SU-DHL-6 (cell line): ENCODE measurements around the gene EXTL2.

ENCODE experiments used
- EZH2phosphoT487 ChIP-seq: fragments of 200-600 bp; sonication (generic), shearing (Covaris generic); conservative IDR thresholded peaks from 2 replicates; pipeline ENCODE4 v1.6.1; 2018; ENCODE audit warnings: mild to moderate bottlenecking, antibody characterized with exemption, low read length, moderate library complexity, mixed read lengths
- TF ChIP-seq, protein P1 (sequence below): fragments of 200-600 bp; sonication (generic); IDR thresholded peaks from one replicate; pipeline ENCODE4 v1.5.1; 2017; ENCODE audit warnings: antibody characterized with exemption, mild to moderate bottlenecking, low read length, moderate library complexity; ENCODE audit not compliant: insufficient read depth, poor library complexity, severe bottlenecking

DNA sequence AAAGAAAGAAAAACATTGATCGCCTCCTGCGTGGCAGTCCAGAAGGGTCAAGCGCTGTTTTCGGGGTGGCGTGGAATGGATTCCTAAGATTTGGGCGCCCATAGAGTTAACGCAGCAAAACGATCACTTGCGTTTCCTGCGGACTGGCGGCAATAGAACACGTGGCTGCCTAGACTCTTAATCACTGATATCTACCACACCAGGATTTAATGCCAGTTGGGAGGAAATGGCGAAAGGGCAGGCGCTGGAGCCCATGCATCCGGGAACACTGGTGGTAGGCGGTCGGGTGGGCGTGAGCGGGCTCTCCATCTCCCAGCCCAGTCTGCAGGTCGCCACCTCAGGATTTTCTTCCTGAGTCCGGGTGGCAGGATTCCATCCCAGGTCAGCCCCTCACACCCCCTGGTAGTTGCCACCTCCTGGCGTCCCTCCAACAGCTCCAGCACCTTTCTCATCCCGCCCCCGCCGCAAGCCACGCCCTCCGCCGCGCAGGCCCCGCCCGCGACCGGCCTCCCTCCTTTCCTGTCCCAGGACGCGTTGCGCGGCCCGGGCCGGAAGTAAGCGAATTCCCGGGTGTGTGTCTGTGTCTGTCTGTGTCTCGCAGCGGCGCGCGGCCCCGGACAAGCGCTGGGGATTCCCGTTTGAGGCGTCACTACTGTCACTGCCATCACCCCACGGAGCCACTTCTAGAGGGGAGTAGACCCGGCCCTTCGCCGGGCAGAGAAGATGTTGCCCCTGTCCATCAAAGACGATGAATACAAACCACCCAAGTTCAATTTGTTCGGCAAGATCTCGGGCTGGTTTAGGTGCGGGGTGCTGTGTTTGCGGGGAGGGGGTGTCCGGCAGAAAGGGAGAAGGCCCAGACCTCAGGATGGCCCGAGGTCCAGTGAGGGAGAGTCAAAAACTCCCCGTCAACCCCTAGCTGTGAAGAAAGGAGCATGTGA, 1.2 kb upstream of the EXTL2 start, which contains the start of gene SLC30A7:
- TF ChIP-seq, protein P1, sequence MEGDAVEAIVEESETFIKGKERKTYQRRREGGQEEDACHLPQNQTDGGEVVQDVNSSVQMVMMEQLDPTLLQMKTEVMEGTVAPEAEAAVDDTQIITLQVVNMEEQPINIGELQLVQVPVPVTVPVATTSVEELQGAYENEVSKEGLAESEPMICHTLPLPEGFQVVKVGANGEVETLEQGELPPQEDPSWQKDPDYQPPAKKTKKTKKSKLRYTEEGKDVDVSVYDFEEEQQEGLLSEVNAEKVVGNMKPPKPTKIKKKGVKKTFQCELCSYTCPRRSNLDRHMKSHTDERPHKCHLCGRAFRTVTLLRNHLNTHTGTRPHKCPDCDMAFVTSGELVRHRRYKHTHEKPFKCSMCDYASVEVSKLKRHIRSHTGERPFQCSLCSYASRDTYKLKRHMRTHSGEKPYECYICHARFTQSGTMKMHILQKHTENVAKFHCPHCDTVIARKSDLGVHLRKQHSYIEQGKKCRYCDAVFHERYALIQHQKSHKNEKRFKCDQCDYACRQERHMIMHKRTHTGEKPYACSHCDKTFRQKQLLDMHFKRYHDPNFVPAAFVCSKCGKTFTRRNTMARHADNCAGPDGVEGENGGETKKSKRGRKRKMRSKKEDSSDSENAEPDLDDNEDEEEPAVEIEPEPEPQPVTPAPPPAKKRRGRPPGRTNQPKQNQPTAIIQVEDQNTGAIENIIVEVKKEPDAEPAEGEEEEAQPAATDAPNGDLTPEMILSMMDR = no peak
- no peak for TF ChIP-seq EZH2phosphoT487
